GM21723 (cell line): Measurements from ENCODE around the gene ARHGEF11.

ENCODE experiments used
- ATAC-seq: cut with Tn5 transposase; IDR thresholded peaks from one replicate; pipeline ENCODE4 v1.9.1; 2021; ENCODE audit warnings: mild to moderate bottlenecking, moderate library complexity; ENCODE audit not compliant: unreplicated experiment

The ARHGEF11 gene

GRCh38 chr1:156956333-156956732, 89.2 kb downstream of the ARHGEF11 start:
- ATAC-seq = no peak

DNA sequence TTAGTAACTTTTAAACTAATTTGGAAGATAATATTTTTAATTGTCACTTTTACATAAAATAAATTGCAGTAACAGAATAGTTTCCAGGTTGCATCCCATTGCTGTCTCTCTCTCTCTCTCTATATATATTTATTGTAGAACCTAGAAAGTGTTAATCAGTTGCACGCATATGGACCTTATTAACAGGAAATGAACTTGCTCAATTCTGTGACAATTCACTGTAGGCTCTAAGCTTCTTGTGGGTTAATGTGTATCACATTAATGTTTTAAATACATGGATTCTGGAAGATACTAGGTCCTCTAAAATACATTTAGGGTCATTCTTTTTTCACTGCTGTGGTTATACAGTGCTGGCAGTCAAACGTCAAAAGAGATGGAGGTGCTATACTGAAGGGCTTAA, 92.0 kb downstream of the ARHGEF11 start:
- no peak for ATAC-seq

- no peak for ATAC-seq
Observed at GRCh38 chr1:156951371-156951770, 94.2 kb downstream of the ARHGEF11 start.

DNA sequence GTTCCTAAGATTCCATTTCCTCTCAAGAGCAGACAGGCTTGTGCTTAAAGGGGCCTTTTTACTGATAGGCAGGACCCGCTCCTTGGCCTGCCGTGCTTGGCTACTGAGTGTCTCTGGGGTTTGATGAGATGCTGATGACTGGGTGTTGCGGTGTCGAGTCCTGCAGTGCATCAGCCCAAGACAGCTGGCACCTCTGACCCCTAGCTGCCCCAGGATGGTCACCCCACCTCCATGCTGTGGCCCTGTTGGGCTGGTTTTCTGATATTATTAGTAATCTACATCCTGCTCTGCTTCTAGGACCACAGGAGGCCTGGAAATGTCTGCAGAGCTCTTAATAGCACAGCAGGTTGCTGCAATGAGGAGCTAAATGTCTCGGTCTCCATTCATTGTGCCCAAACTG, 96.4 kb downstream of the ARHGEF11 start:
- ATAC-seq = no peak

DNA sequence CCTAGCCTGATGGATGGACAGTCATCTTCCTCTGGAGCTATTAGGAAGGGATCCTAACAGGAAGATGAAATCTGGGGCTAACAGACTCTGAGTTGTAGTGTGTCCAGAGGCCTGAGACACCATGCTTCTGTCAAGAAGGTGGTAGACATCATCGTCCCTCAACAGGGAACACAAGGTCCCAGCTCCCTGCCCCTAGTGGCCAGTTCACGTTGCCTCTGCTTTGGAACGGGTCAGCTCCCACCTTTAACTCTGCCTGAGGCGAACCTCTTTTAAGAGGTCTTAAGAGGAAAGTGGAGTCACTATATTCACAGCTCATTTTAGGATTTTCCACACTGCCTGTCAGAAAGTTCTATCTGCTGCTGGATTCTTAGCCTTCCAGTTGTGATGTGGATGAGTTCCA, 96.8 kb downstream of the ARHGEF11 start:
- ATAC-seq = no peak

- no peak for ATAC-seq
Observed at GRCh38 chr1:156947818-156948525, 97.6 kb downstream of the ARHGEF11 start.

GRCh38 chr1:156947127-156947526, 98.4 kb downstream of the ARHGEF11 start:
- no peak for ATAC-seq

DNA sequence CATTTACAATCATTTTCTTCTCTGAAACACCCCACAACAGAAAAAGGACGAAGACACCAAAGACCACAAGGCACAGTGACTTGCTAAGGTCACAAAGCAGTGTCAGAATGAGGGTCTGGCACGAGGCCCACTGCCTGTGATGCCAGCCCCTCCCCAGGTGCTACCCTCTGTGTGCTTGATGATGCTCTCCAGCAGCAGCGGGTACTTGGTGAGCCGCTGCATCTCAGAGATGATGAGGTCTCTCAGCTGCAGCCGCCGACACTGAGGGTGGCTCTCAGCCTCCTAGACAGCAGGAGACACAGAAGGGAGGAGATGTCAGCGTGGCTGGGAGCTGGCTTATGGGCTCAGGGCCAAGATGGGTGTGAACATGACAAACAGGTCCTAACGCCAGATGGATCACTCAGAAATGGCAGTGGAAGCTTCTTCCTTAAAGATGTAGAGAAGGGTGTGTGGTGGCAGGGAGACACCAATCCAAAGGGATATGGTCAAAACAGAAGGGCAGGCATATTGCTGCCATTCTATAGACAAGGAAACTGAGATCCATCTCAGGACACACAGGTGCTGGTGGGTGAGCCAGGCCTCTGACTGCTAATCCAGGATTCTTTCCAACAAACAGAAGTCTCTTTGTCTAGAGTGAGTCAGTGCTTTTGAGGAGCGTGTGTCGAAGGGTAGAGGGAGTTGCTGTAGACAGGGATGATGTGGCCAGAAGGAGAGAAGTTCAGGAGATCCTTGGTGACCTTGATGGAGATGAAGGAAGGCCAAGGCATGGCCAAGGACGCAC, 99.5 kb downstream of the ARHGEF11 start:
- ATAC-seq = no peak

- no peak for ATAC-seq
Observed at GRCh38 chr1:156944848-156945247, 100.7 kb downstream of the ARHGEF11 start.

DNA sequence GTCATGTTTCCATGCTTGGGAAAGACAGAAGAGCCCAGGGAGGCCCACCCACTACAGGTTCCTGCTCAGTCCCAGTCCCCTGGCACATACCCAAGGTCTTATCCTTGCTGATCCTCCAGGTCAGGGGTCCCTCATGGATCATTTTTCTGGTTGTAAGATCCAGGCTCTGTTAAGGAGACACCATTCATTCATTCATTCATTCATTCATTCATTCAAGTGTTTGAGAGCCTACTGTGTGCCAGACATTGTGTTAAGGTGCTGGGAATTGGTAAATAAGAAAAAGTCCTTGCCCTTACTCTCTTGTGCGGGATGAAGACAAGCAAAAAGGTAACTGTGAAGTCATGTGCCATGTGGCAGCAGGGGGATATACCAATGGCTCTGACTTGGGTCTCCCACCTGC, 101.3 kb downstream of the ARHGEF11 start:
- ATAC-seq = no peak

- ATAC-seq = no peak
Observed at GRCh38 chr1:156943756-156944155, 101.8 kb downstream of the ARHGEF11 start.

DNA sequence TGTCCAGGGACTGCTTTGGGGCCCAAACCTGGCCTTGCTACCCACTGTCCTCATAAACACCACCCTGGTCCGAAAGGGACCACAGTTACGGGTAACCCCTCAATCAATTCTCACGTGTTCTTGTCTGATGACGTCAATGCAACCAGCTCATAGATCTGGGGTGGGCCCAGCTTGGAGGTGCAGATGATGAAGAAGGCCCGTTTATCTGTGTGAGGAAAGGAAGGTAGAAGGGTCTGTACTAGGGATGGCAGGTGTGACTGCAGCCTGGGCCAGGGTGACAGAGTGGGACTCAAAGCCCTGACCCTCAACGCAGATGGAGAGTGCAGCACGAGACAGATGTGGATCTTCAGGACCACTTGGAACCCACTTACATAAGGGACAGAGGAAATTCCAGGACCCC, 103.0 kb downstream of the ARHGEF11 start:
- ATAC-seq = no peak

- ATAC-seq = no peak
Observed at GRCh38 chr1:156942176-156942575, 103.4 kb downstream of the ARHGEF11 start.

DNA sequence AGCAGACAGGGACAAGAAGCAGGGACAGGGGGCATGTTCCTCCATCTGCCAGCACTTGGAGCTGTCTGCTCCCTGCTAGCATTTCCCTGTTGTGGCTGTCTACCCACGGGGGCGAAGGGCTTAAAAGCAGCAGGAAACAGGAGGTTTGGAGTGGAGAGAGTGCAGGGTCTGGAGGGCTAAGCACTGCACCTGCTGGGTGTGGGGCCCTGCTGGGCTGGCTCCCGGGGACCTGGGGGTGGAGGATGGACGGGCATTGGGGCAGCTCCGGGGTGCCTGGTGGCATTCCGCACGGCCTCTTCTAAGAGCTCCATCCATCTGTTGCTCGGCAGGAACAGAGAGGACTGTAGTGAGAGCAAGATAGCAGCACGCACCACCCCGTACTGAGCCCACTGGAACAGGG, 103.9 kb downstream of the ARHGEF11 start:
- no peak for ATAC-seq

- ATAC-seq = no peak
Observed at GRCh38 chr1:156939786-156940334, 105.7 kb downstream of the ARHGEF11 start.

GRCh38 chr1:156938813-156939212, 106.7 kb downstream of the ARHGEF11 start:
- no peak for ATAC-seq

DNA sequence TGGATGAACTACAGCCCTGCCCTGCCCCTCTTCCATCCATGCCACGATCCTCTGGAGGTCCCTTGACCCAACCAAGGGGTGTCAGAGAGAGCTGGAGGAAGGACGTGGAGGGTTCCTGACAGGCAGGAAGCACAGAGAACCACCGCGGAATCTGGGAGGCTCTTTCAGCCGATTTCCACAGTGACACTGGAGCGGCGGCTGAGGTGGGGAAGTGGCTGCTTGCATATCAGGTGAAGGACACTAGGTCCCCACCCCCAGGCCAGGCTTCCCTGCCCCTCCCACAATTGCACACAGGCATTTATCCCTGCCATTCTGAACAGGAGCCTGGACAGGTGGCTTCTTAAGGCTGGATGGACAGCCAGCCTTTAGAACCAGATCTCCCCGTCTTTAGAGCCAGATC, 107.7 kb downstream of the ARHGEF11 start:
- no peak for ATAC-seq

- ATAC-seq = no peak
Observed at GRCh38 chr1:156936721-156937220, 108.8 kb downstream of the ARHGEF11 start.

- no peak for ATAC-seq
Observed at GRCh38 chr1:156936191-156936590, 109.4 kb downstream of the ARHGEF11 start.

DNA sequence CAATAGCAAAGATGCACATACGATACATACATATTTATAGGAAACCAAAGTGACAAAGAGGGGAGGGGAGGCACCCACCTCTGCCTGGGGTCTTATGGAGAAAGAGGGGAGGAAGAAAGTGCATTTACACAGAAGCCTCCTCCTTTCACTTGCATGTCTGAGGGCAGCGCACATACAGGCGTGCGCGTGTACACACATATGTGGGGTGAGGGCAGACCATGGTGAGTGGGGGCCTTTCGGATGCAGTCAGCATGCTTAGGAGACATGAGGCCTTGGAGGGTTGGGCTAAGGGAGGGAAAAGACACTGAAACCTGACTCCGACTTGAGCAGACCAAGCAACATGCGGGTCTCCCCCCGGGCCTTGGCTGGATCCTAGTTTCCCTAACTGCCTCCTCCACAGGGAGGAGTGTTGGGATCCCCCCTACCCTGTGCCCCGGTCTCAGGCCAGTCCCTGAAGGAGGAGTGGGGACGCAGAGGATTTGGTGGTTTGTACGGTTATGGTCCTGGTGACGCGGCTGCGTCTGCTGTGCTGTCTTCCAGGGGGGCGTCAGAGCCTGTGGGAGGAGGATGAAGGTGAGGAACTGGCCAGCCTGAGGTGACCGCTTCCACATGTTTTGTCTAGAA, 109.9 kb downstream of the ARHGEF11 start:
- ATAC-seq = no peak

DNA sequence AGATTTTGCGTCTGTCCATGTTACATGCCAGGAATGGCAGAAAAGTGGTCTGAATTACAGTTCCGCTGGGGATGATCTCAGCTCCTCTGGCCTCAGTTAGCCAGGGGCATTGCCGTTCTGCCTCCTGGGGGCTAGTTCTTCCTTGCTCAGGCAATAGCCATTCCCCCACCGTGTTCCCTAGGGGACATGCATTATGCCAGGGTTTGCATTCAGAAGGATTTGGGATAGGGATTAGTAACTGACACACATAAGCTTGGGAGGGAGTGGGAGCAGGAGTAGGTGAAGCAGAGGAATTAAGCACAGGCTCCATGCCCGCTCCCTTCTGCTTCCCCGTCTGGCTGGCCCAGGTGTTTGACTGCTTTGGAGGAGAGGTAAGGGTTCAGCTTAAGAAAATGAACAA, 112.4 kb downstream of the ARHGEF11 start:
- no peak for ATAC-seq
